A549 (cell line): ENCODE data around the gene ATOSA.

ENCODE experiments used
- ATOH8 ChIP-seq: fragments of 250-450 bp; sonication (Bioruptor Pico); IDR thresholded peaks from 2 replicates; pipeline ENCODE4 v1.5.0; 2020; ENCODE audit warnings: low read depth, mild to moderate bottlenecking, moderate library complexity
- BCL3 ChIP-seq: fragments of >200 bp; sonication (Bioruptor Twin); formaldehyde crosslinking; IDR thresholded peaks from 3 replicates; pipeline ENCODE4 v1.6.1; 2016
- BHLHE40 ChIP-seq: IDR thresholded peaks from 2 replicates; pipeline ENCODE4 v1.6.1; 2012; ENCODE audit warnings: low read depth, low read length, inconsistent platforms
- CTCF ChIP-seq: fragments of >200 bp; sonication (Bioruptor Twin); formaldehyde crosslinking; IDR thresholded peaks from 3 replicates; pipeline ENCODE4 v1.5.1; 2016
- EP300 ChIP-seq, 2 experiments: fragments of >200 bp; sonication (Bioruptor Twin); formaldehyde crosslinking; IDR thresholded peaks; 2 replicates in 1 of 2; 3 replicates in 1 of 2; pipeline ENCODE4 v1.6.1; 2016 to 2017
- MAFK ChIP-seq: fragments of 450-650 bp; IDR thresholded peaks from 2 replicates; pipeline ENCODE4 v1.6.1; 2014; ENCODE audit not compliant: partially characterized antibody
- NFE2L2 ChIP-seq: fragments of 150-350 bp; conservative IDR thresholded peaks from 2 replicates; pipeline ENCODE4 v1.6.1; 2014; ENCODE audit warnings: low read length
- POLR2A ChIP-seq: IDR thresholded peaks from 2 replicates; pipeline ENCODE4 v1.6.1; 2012; ENCODE audit warnings: mild to moderate bottlenecking, low read length
- RAD21 ChIP-seq, 2 experiments: fragments of >200 bp in 1 of 2; sonication (Bioruptor Twin) in 1 of 2; formaldehyde crosslinking in 1 of 2; IDR thresholded peaks in 1 of 2; conservative IDR thresholded peaks in 1 of 2; 2 replicates in 1 of 2; 3 replicates in 1 of 2; pipeline ENCODE4 v1.6.1; 2012 to 2018; ENCODE audit warnings: inconsistent platforms in 1 of 2
- RCOR1 ChIP-seq: fragments of 150-350 bp; IDR thresholded peaks from 2 replicates; pipeline ENCODE4 v1.6.1; 2014; ENCODE audit warnings: antibody characterized with exemption, low read length, low read depth
- REST ChIP-seq: fragments of 200-600 bp; sonication (generic); IDR thresholded peaks from 2 replicates; pipeline ENCODE4 v1.6.1; 2016; ENCODE audit warnings: antibody characterized with exemption, mild to moderate bottlenecking, moderate library complexity
- SMC3 ChIP-seq: fragments of >200 bp; sonication (Bioruptor Twin); formaldehyde crosslinking; IDR thresholded peaks from 3 replicates; pipeline ENCODE4 v1.6.1; 2018; ENCODE audit warnings: inconsistent platforms
- ZNF302 ChIP-seq: fragments of 250-450 bp; sonication (Bioruptor Pico); IDR thresholded peaks from 2 replicates; pipeline ENCODE4 v1.9.0; 2021; ENCODE audit warnings: inconsistent platforms, mild to moderate bottlenecking, moderate library complexity
- TF ChIP-seq, protein P1 (sequence below): fragments of 250-450 bp; sonication (Bioruptor Pico); IDR thresholded peaks from 2 replicates; pipeline ENCODE4 v1.5.0; 2021; ENCODE audit warnings: mild to moderate bottlenecking, moderate library complexity, borderline replicate concordance

GRCh38 chr15:52661909-52662308 is 17.3 kb downstream of the ATOSA start:
- no peak for TF ChIP-seq EP300 (IDR thresholded peaks at IDR 0.05)
- no peak for TF ChIP-seq CTCF
- TF ChIP-seq REST = no peak
- TF ChIP-seq BCL3 = no peak
- no peak for TF ChIP-seq RCOR1
- TF ChIP-seq, protein P1, sequence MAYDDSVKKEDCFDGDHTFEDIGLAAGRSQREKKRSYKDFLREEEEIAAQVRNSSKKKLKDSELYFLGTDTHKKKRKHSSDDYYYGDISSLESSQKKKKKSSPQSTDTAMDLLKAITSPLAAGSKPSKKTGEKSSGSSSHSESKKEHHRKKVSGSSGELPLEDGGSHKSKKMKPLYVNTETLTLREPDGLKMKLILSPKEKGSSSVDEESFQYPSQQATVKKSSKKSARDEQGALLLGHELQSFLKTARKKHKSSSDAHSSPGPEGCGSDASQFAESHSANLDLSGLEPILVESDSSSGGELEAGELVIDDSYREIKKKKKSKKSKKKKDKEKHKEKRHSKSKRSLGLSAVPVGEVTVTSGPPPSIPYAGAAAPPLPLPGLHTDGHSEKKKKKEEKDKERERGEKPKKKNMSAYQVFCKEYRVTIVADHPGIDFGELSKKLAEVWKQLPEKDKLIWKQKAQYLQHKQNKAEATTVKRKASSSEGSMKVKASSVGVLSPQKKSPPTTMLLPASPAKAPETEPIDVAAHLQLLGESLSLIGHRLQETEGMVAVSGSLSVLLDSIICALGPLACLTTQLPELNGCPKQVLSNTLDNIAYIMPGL (CRISPR knock-in tag) = no peak
- TF ChIP-seq POLR2A = no peak
- TF ChIP-seq ZNF302 (CRISPR knock-in tag) = no peak
- TF ChIP-seq SMC3 = no peak
- TF ChIP-seq ATOH8 (CRISPR knock-in tag) = no peak
- TF ChIP-seq RAD21 (conservative IDR thresholded peaks at IDR 0.05 in 1 of 2, IDR thresholded peaks at IDR 0.05 in 1 of 2) = no peak
- TF ChIP-seq MAFK = no peak
- no peak for TF ChIP-seq BHLHE40
- no peak for TF ChIP-seq NFE2L2
